ENCODE data around the gene LENG8. TPM values are rescaled to one million over a fixed set of nuclear protein-coding genes. Genes with fewer than 3 reads are reported as not detected.
"Not testable (repeated sequence)": the region's sequence is repeated elsewhere in the genome, so short reads cannot be mapped to it uniquely, and the experiment has no call there.

LENG8 gene
- total RNA-seq, 1 donor from 2014 or later = 209 TPM

DNA sequence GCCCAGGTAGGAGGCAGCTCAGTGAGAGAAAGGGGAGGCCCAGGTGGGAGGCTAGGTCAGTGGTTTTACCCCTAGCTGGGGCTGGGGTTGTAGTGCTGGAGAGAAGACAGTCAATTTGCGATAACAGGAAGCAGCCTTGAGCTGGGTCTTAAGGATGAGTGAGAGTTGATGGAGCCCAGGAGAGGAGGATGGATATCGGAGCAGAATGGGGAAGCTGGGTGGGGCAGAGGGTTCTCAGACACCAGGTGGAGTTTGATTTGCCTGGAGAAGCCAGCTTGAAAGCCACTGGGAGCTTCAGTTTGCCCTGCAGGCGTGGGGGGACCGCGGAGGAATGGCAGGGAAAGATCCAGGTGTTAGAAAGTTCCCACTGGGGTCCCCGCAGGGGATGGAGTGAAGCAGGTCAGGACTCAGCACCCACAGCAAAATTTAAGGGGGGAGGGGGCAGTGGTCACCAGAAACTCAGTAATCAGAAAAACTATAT, 24.9 kb downstream of the LENG8 start:
- no peak for DNase-seq (ENCODE audit: low spot score)
- H3K4me3 Mint-ChIP-seq (ENCODE audit: low read depth) = no peak overlapping the region
- intact Hi-C loops (cut with micrococcal nuclease) = no loop called here
- no peaks in the 10 kb centered on the region for H3K9me3 Mint-ChIP-seq
- no peaks in the 10 kb centered on the region for H3K36me3 Mint-ChIP-seq (ENCODE audit: low read depth)
- H3K27me3 Mint-ChIP-seq (ENCODE audit: low read depth) = peaks cover 41% of the 10 kb centered on the region
- H3K4me1 Mint-ChIP-seq (ENCODE audit: low read depth) = peaks cover 7% of the 10 kb centered on the region
- no peak overlapping the region for H3K27ac Mint-ChIP-seq

DNA sequence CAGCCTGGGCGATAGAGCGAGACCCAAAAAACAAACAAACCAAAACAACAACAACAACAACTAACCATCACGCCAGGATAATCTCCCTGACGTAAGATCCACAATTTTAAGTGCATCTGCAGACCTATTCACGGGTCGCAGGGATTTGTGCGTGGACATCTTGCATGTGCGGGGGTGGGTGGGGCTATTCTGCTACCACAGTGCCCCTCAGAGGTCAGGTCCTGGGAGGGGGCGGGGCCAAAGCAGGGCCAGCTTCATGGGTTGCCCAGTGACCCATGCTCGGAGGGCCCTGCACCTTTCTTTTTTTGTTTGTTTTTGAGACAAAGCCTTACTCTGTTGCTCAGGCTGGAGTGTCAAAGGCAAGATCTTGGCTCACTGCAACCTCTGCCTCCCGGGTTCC, 26.7 kb downstream of the LENG8 start:
- peaks cover 10% of the 10 kb centered on the region for H3K4me1 Mint-ChIP-seq (ENCODE audit: low read depth)
- peaks cover 28% of the 10 kb centered on the region for H3K27me3 Mint-ChIP-seq (ENCODE audit: low read depth)
- DNase-seq (ENCODE audit: low spot score) = no peak
- H3K36me3 Mint-ChIP-seq (ENCODE audit: low read depth) = no peaks in the 10 kb centered on the region
- intact Hi-C loops (cut with micrococcal nuclease) = no loop called here
- H3K9me3 Mint-ChIP-seq = no peaks in the 10 kb centered on the region
- no peak overlapping the region for H3K4me3 Mint-ChIP-seq (ENCODE audit: low read depth)
- no peak overlapping the region for H3K27ac Mint-ChIP-seq

DNA sequence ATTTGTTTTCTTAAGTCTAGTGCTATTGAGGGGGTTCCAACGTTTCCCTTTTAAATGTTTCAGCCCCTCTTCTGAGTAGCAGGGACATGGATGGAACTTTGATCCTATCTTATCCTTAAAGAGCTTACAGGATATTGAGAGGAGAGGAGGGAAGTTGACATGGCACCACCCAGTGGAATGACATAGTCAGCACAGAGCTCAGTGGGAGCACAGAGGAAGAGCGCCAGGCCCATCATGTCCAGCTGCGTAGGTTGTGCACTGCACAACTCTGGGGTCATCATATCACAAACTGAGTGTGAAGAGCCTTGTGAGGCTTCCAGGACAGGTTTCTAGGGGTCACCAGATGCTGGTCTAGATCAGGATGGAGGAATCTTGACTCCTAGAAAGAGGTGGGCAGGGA, 28.7 kb downstream of the LENG8 start:
- no peak for DNase-seq (ENCODE audit: low spot score)
- Mint-ChIP-seq H3K9me3 (no peaks in the 10 kb centered on the region), H3K27ac (no peak overlapping the region), H3K4me1 (ENCODE audit: low read depth) (peaks cover 16% of the 10 kb centered on the region), H3K4me3 (ENCODE audit: low read depth) (no peak overlapping the region), H3K36me3 (ENCODE audit: low read depth) (no peaks in the 10 kb centered on the region), H3K27me3 (ENCODE audit: low read depth) (peaks cover 25% of the 10 kb centered on the region)
- intact Hi-C loops (cut with micrococcal nuclease) = loop anchor here (1.0 kb wide), 1 partner anchor 199 kb away; no protein-coding TSS in a partner anchor

DNA sequence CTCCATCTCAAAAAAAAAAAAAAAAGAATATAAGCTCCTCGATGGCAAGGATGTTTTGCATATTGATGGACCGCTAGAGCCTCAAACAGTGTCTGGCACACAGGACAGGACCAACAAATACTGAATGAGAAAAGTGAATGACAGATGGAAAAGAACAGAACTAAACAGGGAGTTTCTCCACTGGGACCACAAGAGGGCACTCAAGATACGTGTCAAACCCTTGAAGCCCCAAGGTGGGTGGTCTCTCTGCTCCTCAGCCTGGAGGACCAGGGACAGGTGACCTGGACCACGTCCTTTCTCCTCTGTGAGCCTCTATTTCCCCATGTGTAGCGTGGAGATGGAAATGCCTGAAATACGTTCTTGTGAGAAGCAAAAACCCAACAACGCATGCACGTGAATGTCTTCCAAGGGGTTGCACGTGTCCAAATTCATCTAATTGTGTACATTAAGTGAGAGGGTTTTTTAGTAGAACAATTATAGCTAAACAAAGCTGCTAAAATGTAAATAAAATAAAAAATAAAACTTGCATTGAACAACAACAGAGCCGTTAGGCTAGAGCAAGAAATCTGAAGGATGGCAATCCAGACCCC, 29.8 kb downstream of the LENG8 start:
- Mint-ChIP-seq H3K9me3 (no peaks in the 10 kb centered on the region), H3K4me3 (ENCODE audit: low read depth) (no peak overlapping the region), H3K27ac (no peak overlapping the region), H3K27me3 (ENCODE audit: low read depth) (peaks cover 22% of the 10 kb centered on the region), H3K4me1 (ENCODE audit: low read depth) (peaks cover 14% of the 10 kb centered on the region), H3K36me3 (ENCODE audit: low read depth) (no peaks in the 10 kb centered on the region)
- DNase-seq (ENCODE audit: low spot score) = no peak
- intact Hi-C loops (cut with micrococcal nuclease) = loop anchor here (1.0 kb wide), 1 partner anchor 198 kb away; no protein-coding TSS in a partner anchor

DNA sequence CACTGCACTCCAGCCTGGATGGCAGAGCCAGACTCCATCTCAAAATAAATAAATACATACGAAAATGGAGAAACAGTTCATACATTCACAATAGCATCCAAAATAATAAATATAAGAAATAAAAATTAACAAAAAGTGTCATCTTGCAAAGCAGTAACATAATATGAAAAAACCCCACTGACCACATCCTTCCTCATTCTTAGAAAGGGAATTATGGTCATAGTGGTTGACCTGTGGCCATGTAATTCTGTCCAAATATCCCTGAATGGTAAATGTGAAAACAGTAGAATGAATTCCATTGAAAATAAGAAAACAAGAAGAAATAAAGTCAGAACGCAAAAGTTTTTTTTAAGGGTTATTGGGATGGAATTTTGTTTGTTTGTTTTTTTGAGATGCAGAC, 31.1 kb downstream of the LENG8 start:
- Mint-ChIP-seq H3K4me3 (ENCODE audit: low read depth) (no peak overlapping the region), H3K4me1 (ENCODE audit: low read depth) (peaks cover 20% of the 10 kb centered on the region), H3K36me3 (ENCODE audit: low read depth) (no peaks in the 10 kb centered on the region), H3K9me3 (no peaks in the 10 kb centered on the region), H3K27ac (no peak overlapping the region), H3K27me3 (ENCODE audit: low read depth) (peaks cover 27% of the 10 kb centered on the region)
- intact Hi-C loops (cut with micrococcal nuclease) = loop anchor here (5.0 to 10.0 kb wide), 2 partner anchors 42 to 75 kb away; no protein-coding TSS in a partner anchor
- no peak for DNase-seq (ENCODE audit: low spot score)

DNA sequence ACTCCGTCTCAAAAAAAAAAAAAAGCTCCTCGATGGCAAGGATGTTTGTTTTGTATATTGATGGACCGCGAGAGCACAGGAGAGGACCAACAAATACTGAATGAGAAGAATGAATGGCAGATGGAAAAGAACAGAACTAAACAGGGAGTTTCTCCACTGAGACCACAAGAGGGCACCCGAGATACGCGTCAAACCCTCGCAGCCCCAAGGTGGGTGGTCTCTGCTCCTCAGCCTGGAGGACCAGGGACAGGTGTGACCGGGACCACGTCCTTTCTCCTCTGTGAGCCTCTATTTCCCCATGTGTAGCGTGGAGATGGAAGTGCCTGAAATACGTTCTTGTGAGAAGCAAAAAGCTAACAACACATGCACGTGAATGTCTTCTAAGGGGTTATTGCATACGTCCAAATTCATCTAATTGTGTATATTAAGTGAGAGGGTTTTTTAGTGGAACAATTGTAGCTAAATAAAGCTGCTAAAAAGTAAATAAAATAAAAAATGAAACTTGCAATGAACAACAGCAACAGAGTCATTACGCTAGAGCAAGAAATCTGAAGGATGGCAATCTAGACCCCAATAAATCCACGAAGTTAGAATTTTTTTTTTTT, 32.4 kb downstream of the LENG8 start:
- no peaks in the 10 kb centered on the region for H3K36me3 Mint-ChIP-seq (ENCODE audit: low read depth)
- no peak overlapping the region for H3K27ac Mint-ChIP-seq
- no peak overlapping the region for H3K4me3 Mint-ChIP-seq (ENCODE audit: low read depth)
- no peaks in the 10 kb centered on the region for H3K9me3 Mint-ChIP-seq
- H3K4me1 Mint-ChIP-seq (ENCODE audit: low read depth) = peaks cover 26% of the 10 kb centered on the region
- H3K27me3 Mint-ChIP-seq (ENCODE audit: low read depth) = peaks cover 32% of the 10 kb centered on the region
- no peak for DNase-seq (ENCODE audit: low spot score)
- intact Hi-C loops (cut with micrococcal nuclease) = loop anchor here (5.0 to 10.0 kb wide), 2 partner anchors 41 to 73 kb away; no protein-coding TSS in a partner anchor

DNA sequence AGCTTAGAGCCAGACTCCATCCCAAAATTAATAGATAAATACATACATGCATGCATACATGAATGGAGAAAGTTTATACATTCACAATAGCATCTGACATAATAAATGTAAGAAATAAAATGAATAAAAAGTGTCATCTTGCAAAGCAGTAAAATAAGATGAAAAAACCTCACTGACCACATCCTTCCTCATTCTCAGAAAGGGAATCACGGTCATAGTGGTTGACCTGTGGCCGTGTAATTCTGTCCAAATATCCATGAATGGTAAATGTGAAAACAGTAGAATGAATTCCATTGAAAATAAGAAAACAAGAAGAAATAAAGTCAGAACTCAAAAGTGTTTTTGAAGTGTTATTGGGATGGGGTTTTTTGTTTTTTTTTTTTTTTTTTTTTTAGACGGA, 33.9 kb downstream of the LENG8 start:
- H3K27me3 Mint-ChIP-seq (ENCODE audit: low read depth) = peaks cover 23% of the 10 kb centered on the region
- H3K9me3 Mint-ChIP-seq = no peaks in the 10 kb centered on the region
- H3K27ac Mint-ChIP-seq = no peak overlapping the region
- H3K4me3 Mint-ChIP-seq (ENCODE audit: low read depth) = no peak overlapping the region
- H3K4me1 Mint-ChIP-seq (ENCODE audit: low read depth) = peaks cover 26% of the 10 kb centered on the region
- DNase-seq (ENCODE audit: low spot score) = no peak
- intact Hi-C loops (cut with micrococcal nuclease) = loop anchor here (5.0 to 10.0 kb wide), 2 partner anchors 39 to 72 kb away; no protein-coding TSS in a partner anchor
- H3K36me3 Mint-ChIP-seq (ENCODE audit: low read depth) = no peaks in the 10 kb centered on the region

DNA sequence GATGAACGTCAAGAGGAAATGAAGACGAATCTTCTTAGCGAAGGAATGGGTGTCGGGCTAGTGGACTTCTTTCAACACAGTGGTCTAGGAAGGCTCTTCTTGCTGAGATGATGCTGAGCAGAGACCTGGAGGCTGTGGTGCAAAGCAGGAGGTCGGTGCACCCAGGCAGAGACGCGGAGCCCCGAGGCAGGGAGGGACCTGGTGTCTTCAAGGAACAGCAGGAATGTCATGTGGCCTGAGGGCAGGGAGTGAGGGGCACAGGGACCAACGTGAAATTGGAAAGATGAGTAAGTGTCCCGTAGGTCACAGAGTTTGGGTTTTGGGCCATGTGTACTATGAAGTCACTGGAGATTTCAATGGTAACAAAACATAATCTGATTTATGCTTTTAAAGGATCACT, 35.5 kb downstream of the LENG8 start:
- Mint-ChIP-seq H3K27ac (no peak overlapping the region), H3K36me3 (ENCODE audit: low read depth) (no peaks in the 10 kb centered on the region), H3K9me3 (no peaks in the 10 kb centered on the region), H3K27me3 (ENCODE audit: low read depth) (peaks cover 25% of the 10 kb centered on the region), H3K4me3 (ENCODE audit: low read depth) (no peak overlapping the region), H3K4me1 (ENCODE audit: low read depth) (peaks cover 25% of the 10 kb centered on the region)
- intact Hi-C loops (cut with micrococcal nuclease) = loop anchor here (5.0 to 10.0 kb wide), 2 partner anchors 38 to 70 kb away; no protein-coding TSS in a partner anchor
- DNase-seq (ENCODE audit: low spot score) = no peak

DNA sequence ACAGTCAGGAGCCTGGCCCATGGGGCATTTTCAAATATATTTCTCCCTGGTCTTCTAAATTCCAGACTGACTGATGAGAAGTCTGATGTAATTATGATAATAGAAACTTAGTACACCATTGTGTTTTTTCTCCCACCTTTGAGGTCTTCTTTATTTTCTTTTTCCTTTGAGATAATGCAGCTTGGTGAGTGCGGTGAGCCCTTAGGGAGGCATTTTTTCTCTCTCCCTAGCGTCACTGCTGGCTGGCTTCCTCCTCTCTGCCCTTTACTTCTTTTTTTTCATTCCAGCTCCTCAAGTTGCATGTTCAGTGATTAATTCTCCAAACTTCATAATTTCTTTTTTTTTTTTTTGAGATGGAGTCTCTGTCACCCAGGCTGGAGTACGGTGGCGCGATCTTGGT, 36.9 kb downstream of the LENG8 start:
- H3K27ac Mint-ChIP-seq = no peak overlapping the region
- no peak overlapping the region for H3K4me3 Mint-ChIP-seq (ENCODE audit: low read depth)

DNA sequence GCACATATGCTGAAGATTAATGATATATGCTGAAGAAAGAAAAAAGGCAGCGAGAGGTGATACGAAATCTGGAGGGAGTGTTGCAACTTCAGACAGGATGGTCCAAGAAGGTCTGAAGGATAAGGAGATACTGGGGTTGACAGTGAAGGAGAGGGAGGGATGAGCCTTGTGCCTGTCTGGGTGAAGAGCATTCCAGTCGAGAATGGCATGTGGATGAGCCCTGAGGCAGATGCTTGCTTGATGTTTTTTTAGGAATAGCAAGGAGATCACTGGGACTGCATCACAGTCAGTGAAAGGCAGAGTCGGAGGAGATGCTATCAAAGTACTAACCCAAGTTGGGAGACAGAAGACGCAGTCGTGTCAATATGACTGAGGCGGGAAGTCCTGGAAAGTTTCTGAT, 40.3 kb downstream of the LENG8 start:
- H3K4me3 Mint-ChIP-seq (ENCODE audit: low read depth) = no peak overlapping the region
- H3K27ac Mint-ChIP-seq = no peak overlapping the region
- H3K4me1 Mint-ChIP-seq (ENCODE audit: low read depth) = peaks cover 8% of the 10 kb centered on the region
- peaks cover 29% of the 10 kb centered on the region for H3K27me3 Mint-ChIP-seq (ENCODE audit: low read depth)
- no peaks in the 10 kb centered on the region for H3K9me3 Mint-ChIP-seq
- intact Hi-C loops (cut with micrococcal nuclease) = loop anchor here (10.0 kb wide), 1 partner anchor 65 kb away; no protein-coding TSS in a partner anchor
- DNase-seq (ENCODE audit: low spot score) = no peak
- no peaks in the 10 kb centered on the region for H3K36me3 Mint-ChIP-seq (ENCODE audit: low read depth)

More for the DNA sequence above, 36.9 kb downstream of the LENG8 start:
- DNase-seq (ENCODE audit: low spot score) = no peak
- intact Hi-C loops (cut with micrococcal nuclease) = loop anchor here (10.0 kb wide), 1 partner anchor 69 kb away; no protein-coding TSS in a partner anchor
- Mint-ChIP-seq H3K36me3 (ENCODE audit: low read depth) (no peaks in the 10 kb centered on the region), H3K27me3 (ENCODE audit: low read depth) (peaks cover 28% of the 10 kb centered on the region), H3K9me3 (no peaks in the 10 kb centered on the region), H3K4me1 (ENCODE audit: low read depth) (peaks cover 21% of the 10 kb centered on the region)

DNA sequence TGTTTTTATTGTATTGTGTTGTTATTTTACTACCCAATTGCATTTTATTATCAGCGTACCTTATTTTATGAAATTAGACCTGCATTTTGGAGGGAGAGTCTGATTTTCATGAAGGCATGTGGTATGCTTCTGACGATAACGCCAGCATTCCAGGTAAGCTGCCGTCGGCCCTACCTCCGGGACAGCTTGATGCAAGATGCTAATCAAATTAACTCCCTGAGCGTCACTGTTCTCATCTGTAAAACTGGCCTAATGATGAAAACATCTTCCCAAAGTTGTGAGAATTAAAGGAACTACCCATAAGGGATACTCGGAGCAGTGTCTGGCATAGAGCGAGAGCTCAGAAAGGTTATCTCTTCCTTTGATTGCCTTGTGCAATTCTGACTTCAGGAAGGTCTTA, 40.8 kb downstream of the LENG8 start:
- Mint-ChIP-seq H3K27ac (no peak overlapping the region), H3K4me1 (ENCODE audit: low read depth) (peaks cover 6% of the 10 kb centered on the region), H3K9me3 (no peaks in the 10 kb centered on the region), H3K27me3 (ENCODE audit: low read depth) (peaks cover 29% of the 10 kb centered on the region), H3K4me3 (ENCODE audit: low read depth) (no peak overlapping the region), H3K36me3 (ENCODE audit: low read depth) (no peaks in the 10 kb centered on the region)
- intact Hi-C loops (cut with micrococcal nuclease) = loop anchor here (10.0 kb wide), 1 partner anchor 65 kb away; no protein-coding TSS in a partner anchor
- DNase-seq (ENCODE audit: low spot score) = no peak

DNA sequence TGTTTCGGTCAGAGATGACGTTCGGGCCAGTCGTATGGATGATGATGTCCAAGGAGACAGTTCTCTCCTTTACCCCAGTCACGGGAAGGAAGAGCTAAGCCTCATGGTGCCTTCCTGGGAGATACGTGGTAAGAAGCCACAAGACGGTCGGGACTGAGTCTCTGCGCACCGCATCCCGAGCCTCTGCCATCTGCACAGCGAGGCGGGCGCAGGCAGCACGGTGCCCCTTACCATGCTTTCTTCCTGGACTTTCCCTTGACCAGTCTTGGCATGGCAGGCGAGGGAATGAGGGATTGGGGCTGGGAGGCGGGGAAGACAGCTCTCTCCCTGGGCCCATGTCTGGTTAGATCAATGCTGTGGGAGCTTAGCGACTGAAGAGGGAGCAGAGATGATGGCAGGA, 43.6 kb downstream of the LENG8 start:
- no peak overlapping the region for H3K4me3 Mint-ChIP-seq (ENCODE audit: low read depth)

DNA sequence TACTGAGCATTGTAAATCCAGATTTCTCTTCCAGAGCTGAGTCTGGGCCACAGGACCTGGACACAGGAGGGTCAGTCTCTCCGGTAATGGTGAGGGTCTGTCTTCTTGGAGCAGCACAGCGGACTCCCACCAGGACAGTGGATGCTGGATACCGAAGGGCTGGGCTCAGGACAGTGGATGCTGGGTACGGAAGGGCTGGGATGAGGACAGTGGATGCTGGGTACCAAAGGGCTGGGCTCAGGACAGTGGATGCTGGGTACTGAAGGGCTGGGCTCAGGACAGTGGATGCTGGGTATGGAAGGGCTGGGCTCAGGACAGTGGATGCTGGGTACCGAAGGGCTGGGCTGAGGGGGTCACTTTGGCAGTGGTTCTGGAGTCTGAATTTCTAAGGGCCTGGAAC, 44.1 kb downstream of the LENG8 start:
- H3K27me3 Mint-ChIP-seq (ENCODE audit: low read depth) = peaks cover 43% of the 10 kb centered on the region
- H3K4me1 Mint-ChIP-seq (ENCODE audit: low read depth); H3K27ac Mint-ChIP-seq; DNase-seq (ENCODE audit: low spot score); intact Hi-C loops (cut with micrococcal nuclease); H3K36me3 Mint-ChIP-seq (ENCODE audit: low read depth); H3K4me3 Mint-ChIP-seq (ENCODE audit: low read depth); H3K9me3 Mint-ChIP-seq: not testable (repeated sequence)

More for the DNA sequence above, 43.6 kb downstream of the LENG8 start:
- Mint-ChIP-seq H3K9me3 (no peaks in the 10 kb centered on the region), H3K36me3 (ENCODE audit: low read depth) (no peaks in the 10 kb centered on the region), H3K27ac (no peak overlapping the region), H3K4me1 (ENCODE audit: low read depth) (peaks cover 5% of the 10 kb centered on the region), H3K27me3 (ENCODE audit: low read depth) (peaks cover 38% of the 10 kb centered on the region)
- DNase-seq (ENCODE audit: low spot score) = no peak
- intact Hi-C loops (cut with micrococcal nuclease) = no loop called here
